Measurements from ENCODE around the gene GPR84. TPM values are rescaled to one million over a fixed set of nuclear protein-coding genes. Genes with fewer than 3 reads are reported as not detected.

Gene GPR84
- total RNA-seq, 1 experiment from 2014 or later: not detected

GRCh38 chr12:54381136-54381535 is 16.9 kb upstream of the GPR84 start:
- Histone ChIP-seq H3K4me2 (no peak overlapping the region), H3K36me3 (ENCODE audit: low read depth) (no peaks in the 10 kb centered on the region), H3K4me1 (replicated peaks; ENCODE audit: insufficient read depth) (peaks cover 36% of the 10 kb centered on the region), H3K79me2 (ENCODE audit: low read depth) (no peaks in the 10 kb centered on the region), H3K4me3 (no peak overlapping the region), H3K9me2 (ENCODE audit: insufficient read depth) (no peaks in the 10 kb centered on the region), H3K9me3 (ENCODE audit: insufficient read depth, low read depth) (no peaks in the 10 kb centered on the region), H3K27ac (no peak overlapping the region), H3F3A (ENCODE audit: insufficient read depth, low read depth) (peaks cover 6% of the 10 kb centered on the region; the same call in 1 of the 2 replicates), H3K27me3 (ENCODE audit: insufficient read depth, low read depth) (no peaks in the 10 kb centered on the region), H4K20me1 (ENCODE audit: insufficient read depth) (no peaks in the 10 kb centered on the region), H2AFZ (no peak overlapping the region)
- no peak for DNase-seq
- POLR2A ChIA-PET (ENCODE audit: unreplicated experiment): no interaction called here
- CTCF ChIA-PET: interaction anchor here (0.6 to 2.5 kb wide), 4 partner anchors 10 to 638 kb away, joined by 3 to 19 read pairs (median 6); no protein-coding TSS in a partner anchor
- no peak for TF ChIP-seq EZH2 (IDR thresholded peaks at IDR 0.05; ENCODE audit: low read depth)
- no peak for TF ChIP-seq CTCF (conservative IDR thresholded peaks at IDR 0.05)
- no TSS peak for BruUV-seq (replicated peaks)
- intact Hi-C loops (cut with micrococcal nuclease; ENCODE audit: unreplicated experiment): no loop called here

- H3K4me2 ChIP-seq: peak overlapping the region; percentile 94
- H3K27ac ChIP-seq: no peak overlapping the region
- no TSS peak for BruUV-seq (replicated peaks)
- ChIA-PET CTCF (interaction anchor here (0.6 to 2.5 kb wide), 17 partner anchors 9 to 371 kb away, joined by 3 to 19 read pairs (median 4); partner anchors contain the start of genes CBX5 and HOXC8), POLR2A (ENCODE audit: unreplicated experiment) (interaction anchor here (0.5 to 0.9 kb wide), 4 partner anchors 11 to 338 kb away, joined by 3 to 7 read pairs (median 6); no protein-coding TSS in a partner anchor)
- H4K20me1 ChIP-seq (ENCODE audit: insufficient read depth): no peaks in the 10 kb centered on the region
- H3K79me2 ChIP-seq (ENCODE audit: low read depth): no peaks in the 10 kb centered on the region
- H3K9me3 ChIP-seq (ENCODE audit: insufficient read depth, low read depth): no peaks in the 10 kb centered on the region
- intact Hi-C loops (cut with micrococcal nuclease; ENCODE audit: unreplicated experiment): loop anchor here (1.0 to 5.0 kb wide), 2 partner anchors 10 to 372 kb away; partner anchors contain the start of gene HOXC8
- peak overlapping the region; percentile 71 for H2AFZ ChIP-seq
- H3K36me3 ChIP-seq (ENCODE audit: low read depth): no peaks in the 10 kb centered on the region
- H3F3A ChIP-seq (ENCODE audit: insufficient read depth, low read depth): peaks cover 4% of the 10 kb centered on the region; the same call in 1 of the 2 replicates
- DNase-seq: peak; percentile 73 to 91
- peaks cover 29% of the 10 kb centered on the region for H3K4me1 ChIP-seq (replicated peaks; ENCODE audit: insufficient read depth)
- peak overlapping the region; percentile 59; the same call in 1 of the 2 replicates for H3K4me3 ChIP-seq
- no peaks in the 10 kb centered on the region for H3K27me3 ChIP-seq (ENCODE audit: insufficient read depth, low read depth)
- TF ChIP-seq CTCF (conservative IDR thresholded peaks at IDR 0.05) (peak; percentile 100), EZH2 (IDR thresholded peaks at IDR 0.05; ENCODE audit: low read depth) (no peak)
- no peaks in the 10 kb centered on the region for H3K9me2 ChIP-seq (ENCODE audit: insufficient read depth)
These were observed 15.3 kb upstream of the GPR84 start for GRCh38 chr12:54379398-54380201.

DNA sequence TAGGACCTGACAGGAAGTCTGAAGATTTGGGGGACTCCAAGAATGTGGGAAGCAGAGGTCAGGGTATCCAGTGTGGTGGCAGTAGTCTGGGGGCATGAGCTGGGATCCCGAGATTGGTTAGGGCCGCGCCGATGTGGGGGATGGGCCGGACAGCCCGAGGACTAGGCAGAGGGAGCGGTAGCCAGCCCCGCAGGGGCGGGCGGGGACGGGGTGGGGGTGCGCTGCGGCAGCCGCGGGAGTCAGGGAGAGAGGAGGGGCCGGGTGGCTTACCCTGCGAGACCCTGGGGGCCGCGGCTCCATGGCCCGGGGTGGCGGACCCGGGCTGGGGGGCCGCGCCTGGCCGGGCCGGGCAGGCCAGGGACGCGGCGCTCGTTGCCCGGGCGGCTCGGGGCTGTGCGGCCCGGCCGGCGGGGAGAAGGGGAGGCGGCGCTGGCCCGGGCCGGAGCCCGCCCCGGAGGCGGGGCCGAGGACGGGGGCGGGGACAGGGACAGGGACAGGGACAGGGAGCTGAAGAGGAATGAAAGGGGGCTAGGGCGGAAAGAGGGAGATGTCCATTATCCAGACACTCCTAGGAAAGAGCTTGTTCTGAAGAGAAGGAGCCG is 14.6 kb upstream of the GPR84 start:
- Histone ChIP-seq H3K9me3 (ENCODE audit: insufficient read depth, low read depth) (no peaks in the 10 kb centered on the region), H3F3A (ENCODE audit: insufficient read depth, low read depth) (peaks cover 10% of the 10 kb centered on the region; the same call in 1 of the 2 replicates), H3K4me1 (replicated peaks; ENCODE audit: insufficient read depth) (peaks cover 33% of the 10 kb centered on the region), H3K4me3 (peak overlapping the region; percentile 59; the same call in 1 of the 2 replicates), H2AFZ (peak overlapping the region; percentile 71), H3K36me3 (ENCODE audit: low read depth) (no peaks in the 10 kb centered on the region), H4K20me1 (ENCODE audit: insufficient read depth) (no peaks in the 10 kb centered on the region), H3K27me3 (ENCODE audit: insufficient read depth, low read depth) (no peaks in the 10 kb centered on the region), H3K27ac (no peak overlapping the region), H3K4me2 (peak overlapping the region; percentile 94), H3K79me2 (ENCODE audit: low read depth) (no peaks in the 10 kb centered on the region), H3K9me2 (ENCODE audit: insufficient read depth) (no peaks in the 10 kb centered on the region)
- DNase-seq: peak in 1 of 2 experiments; percentile 76
- no TSS peak for BruUV-seq (replicated peaks)
- TF ChIP-seq EZH2 (IDR thresholded peaks at IDR 0.05; ENCODE audit: low read depth) (no peak), CTCF (conservative IDR thresholded peaks at IDR 0.05) (no peak)
- ChIA-PET CTCF (interaction anchor here (0.7 to 2.5 kb wide), 14 partner anchors 8 to 370 kb away, joined by 3 to 19 read pairs (median 4); partner anchors contain the start of genes CBX5 and HOXC8), POLR2A (ENCODE audit: unreplicated experiment) (interaction anchor here (0.6 to 0.9 kb wide), 3 partner anchors 21 to 337 kb away, joined by 3 to 6 read pairs (median 6); no protein-coding TSS in a partner anchor)
- intact Hi-C loops (cut with micrococcal nuclease; ENCODE audit: unreplicated experiment): loop anchor here (1.0 to 5.0 kb wide), 2 partner anchors 10 to 372 kb away; partner anchors contain the start of gene HOXC8

Measured in PC-9 (cell line).